ENCODE results near the gene TBC1D2.

Gene TBC1D2

DNA sequence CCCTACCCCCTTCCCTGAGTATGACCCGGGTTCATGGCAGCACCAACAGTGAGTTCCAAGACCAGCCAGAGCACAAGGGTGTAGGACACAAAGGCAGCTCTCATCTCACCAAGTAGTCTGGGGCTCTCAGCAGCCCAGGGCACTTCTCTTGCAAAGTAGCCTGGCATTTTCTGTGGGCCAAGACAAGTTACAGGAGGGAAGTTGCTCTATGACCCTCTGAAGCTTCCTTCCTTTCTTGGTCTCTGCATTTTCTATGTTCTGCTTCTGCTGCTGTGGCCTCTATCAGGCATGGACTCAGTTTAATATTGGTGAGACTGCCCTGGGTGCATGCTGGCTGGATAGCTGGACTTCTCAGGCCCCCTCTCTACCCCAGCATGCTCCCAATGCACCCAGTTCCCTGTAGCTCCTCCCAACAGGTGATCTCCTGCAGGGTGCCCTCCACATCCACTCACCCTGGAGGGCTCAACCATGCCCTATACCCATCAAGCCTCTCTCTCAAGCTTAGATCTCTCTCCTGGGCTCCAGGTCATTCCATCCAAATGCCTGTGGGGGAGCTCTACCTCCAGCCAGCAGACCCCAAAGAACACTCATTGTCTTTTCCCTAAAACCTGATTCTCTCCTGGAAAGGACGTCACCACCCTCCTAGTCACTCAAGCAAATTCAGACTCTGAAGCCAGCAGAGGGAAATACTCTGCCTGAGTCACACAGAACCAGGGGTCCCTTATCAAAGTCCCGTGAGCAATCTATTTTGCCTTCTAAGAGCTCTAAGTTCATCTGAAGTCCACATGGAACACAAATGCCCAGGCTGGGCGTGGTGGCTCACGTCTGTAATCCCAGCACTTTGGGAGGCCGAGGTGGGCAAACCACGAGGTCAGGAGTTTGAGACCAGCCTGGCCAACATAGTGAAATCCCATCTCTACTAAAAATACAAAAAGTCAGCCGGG lies 13.8 kb downstream of the TBC1D2 start:
- DNase-seq (ENCODE audit: low read depth): no peak

DNA sequence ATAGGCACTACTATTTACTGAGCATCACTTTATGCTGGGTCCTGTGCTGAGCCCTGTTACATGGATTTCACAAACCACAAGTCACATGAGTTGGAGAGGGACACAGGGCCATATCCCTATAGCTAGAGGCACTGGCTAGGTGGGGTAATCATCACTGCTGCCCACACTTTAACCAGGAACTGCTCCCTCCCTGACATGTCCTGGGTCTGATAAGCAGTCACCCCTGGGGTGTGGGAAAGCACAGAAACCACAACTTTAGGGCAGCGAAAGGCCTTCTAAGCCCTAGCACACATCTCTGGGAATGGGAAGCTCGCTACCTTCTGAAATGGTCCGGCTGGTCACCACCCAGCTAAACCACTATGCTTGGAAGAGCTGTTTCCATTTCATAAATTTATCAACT lies 15.0 kb downstream of the TBC1D2 start:
- no peak for DNase-seq (ENCODE audit: low read depth)

DNA sequence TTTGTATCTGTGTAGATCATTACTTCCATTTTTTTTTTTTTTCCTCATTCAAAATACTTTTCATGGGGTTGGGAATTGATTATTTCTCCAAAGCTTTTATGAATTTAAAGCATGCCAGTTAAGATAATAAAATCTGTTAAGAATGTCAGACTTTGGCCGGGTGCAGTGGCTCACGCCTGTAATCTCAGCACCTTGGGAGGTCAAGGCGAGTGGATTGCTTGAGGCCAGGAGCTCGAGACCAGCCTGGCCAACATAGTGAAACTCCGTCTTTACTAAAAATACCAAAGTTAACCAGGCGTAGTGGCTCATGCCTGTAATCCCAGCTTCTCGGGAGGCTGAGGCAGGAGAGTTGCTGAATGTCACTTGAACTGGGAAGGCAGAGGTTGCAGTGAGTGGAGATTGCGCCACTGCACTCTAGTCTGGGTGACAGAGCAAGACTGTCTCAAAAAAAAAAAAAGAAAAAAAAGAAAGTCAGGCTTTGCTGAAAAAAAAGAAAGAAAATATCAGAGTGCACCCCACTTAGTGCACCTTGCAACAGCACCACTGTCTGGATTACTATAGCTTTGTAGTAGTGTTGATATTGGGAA lies 18.5 kb downstream of the TBC1D2 start:
- DNase-seq (ENCODE audit: low read depth): no peak

DNA sequence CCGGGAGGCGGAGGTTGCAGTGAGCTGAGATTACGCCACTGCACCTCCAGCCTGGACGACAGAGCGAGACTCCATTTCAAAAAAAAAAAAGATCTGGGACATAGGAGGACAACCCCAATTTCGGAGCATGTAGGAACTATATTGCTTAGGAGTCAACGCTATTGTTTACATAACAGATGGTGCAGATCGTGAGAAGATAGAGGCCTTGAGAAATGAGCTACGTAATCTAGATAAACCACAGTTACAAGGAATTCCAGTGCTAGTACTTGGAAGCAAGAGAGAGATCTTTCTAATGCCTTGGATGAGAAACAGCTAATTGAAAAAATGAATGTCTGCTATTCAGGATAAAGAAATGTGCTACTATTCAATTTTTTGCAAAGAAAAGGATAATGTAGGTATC lies 20.3 kb downstream of the TBC1D2 start:
- no peak for DNase-seq (ENCODE audit: low read depth)

DNA sequence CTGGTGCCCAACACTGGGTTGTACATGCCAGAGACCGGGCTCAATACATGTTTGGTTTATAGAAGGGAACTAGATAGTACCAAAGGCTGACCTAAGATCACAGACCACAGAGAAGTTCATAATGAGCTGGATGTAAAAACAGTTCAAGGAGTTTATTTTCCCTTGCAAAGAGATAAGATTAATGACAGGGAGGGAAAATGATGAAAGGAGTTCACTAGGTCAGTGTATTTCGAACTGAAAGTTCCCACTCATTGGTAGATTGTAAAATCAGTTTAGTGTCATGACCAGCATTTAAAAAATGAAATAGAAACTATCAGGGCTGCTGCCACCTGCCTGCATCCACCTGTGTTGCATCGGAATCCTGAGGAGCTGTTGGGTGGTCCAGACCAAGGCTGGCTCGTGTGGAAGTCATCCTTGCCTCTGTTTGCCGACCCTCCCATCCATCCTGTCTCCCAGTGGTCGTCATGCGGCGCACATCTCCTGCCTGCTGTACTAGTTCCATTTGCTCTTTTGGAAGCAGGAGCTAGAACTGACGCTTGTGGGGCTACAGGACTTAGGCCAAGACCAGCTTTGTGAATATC lies 21.1 kb downstream of the TBC1D2 start:
- DNase-seq (ENCODE audit: low read depth): no peak

DNA sequence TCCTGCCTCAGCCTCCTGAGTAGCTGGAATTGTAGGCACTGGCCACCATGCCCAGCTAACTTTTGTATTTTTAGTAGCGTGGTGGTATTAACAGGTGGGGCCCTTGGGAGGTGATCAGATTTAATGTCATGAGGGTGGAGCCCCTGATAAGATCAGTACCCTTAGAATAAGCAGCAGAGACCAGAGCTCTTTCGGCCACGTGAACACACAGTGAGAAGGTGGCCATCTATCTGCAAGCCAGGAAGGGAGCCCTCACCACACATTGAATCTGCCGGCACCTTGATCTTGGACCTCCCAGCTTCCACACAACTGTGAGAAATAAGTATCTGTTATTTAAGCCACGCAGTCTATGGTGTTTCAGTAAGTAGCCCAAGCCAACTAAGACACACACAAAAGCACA lies 22.5 kb downstream of the TBC1D2 start:
- DNase-seq (ENCODE audit: low read depth): no peak

DNA sequence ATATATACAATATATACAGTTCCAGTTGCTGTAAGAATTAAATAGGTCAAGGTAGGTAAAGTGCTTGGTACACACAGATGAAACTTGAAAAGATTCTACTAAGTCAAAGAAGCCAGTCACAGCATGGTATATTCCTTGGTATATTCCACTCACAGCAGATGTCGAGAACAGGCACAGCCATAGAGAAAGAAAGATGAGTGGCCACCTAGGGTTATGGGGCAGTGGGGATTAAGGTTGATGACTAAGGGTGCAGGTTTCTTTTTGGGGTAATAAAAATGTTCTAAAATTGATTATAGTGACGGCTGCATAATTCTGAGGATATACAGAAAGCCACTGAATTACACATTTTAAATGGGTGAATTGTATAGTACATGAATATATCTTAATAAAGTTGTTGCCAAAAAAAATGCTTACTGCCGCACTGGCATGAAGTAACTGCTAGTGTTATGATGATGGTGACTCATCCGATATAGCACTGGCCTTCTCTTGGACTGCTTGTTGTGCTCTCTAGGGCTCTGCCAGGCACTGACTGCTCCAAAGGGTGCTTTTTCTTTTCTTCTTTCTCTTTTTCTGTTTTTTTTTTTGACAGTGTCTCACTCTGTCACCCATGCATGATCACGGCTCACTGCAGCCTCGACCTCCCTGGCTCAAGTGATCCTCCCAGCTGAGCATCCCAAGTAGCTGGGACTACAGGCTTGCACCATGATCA lies 23.5 kb downstream of the TBC1D2 start:
- DNase-seq (ENCODE audit: low read depth): no peak

DNA sequence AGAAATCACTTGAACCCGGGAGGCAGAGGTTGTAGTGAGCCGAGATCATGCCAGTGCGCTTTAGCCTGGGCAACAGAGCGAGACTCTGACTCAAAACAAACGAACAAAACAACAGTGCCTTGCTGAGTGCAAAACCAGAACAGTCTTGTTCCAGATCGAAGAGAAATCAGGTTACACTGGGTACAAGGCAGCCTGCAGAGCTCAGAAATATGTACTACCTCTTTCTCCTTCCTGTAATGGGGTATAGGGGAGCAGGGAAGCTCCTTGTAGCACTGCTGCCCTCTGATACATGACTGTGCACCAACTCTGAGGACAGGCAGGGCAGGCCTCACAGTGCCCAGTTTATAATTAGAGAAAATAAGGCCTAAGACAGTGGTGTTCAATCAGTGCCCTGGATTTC lies 24.7 kb downstream of the TBC1D2 start:
- no peak for DNase-seq (ENCODE audit: low read depth)

DNA sequence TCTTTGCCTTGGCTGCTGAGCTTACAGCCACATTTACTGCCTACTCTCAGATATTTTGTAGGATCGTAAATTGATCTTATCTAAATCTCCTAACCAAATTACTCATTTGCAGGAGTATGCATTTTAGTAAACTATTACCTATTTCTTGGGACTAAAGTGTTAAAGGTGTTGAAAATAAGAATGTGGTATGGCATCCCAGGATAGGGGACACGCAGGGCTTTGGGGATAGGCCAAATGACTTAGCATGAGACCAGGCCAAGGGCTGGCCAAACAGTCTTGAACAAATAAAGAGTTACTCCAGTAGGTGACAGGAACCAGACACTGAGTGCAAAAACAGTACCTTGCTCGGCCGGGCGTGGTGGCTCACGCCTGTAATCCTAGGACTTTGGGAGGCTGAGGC lies 25.1 kb downstream of the TBC1D2 start:
- DNase-seq (ENCODE audit: low read depth): no peak

DNA sequence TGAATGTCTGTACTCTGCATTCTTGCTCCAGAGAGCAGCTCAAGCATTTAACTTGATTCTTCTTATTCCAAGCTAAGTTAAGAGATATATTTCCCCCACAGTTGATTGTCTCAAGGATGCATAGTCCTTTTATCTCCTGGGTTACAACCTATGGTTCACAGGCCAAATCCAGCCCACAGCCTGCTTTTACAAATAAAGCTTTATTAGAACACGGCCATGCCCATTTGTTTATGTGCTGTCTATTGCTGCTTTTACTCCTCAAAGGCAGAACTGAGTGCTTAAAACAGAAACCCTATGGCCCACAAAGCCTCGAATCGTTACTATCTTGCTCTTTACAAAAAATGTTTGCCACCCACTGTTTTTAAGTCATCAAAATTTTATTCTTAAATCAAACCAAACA lies 25.8 kb downstream of the TBC1D2 start:
- DNase-seq (ENCODE audit: low read depth): no peak

DNA sequence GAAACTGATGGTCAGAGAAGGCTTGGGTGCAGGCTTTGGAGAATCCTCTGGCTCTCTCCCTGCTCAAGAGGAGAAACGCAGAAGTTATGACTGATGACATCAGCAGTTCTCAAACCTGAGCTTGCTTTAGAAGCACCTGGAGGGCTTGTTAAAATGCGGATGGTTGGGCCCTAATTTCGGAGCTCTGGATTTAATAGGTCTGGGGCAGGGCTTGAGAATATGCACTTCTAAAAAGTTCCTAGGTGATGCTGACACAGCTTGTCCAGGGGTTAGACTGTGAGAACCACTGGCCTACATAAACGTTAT lies 26.4 kb downstream of the TBC1D2 start:
- no peak for DNase-seq (ENCODE audit: low read depth)

DNA sequence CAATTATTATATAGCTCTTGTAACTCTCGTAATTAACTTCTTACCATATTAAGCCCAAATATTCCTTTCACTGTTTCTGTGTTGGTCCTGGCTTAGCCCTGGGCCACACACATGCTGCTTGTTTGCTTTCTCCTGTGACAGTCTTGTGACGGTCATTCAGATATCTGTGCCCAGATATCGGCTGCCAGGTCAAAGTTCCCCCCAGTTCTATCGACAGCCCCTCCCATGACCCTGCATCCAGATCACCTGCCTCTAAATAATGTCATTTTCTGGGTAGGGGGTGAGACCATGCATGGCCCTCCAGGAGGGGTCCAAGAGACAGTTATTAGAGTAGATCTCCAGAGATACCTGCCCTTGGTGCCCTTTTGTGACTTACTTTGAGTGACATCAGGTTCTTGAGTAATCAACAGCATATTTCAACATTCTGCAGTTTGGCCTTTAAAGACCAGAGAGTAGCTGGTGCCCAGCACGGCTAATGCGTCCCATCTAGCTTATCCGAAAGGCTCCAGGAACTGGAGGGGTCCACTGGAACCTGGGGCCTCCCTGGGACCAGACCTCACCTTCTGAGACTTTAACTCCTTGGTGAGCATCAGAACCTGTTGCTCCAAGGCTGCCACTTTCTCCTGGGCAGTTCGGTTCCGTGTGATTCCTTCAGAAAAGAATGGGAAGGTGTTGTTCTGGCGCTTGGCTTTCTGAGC lies 26.9 kb downstream of the TBC1D2 start:
- no peak for DNase-seq (ENCODE audit: low read depth)

DNA sequence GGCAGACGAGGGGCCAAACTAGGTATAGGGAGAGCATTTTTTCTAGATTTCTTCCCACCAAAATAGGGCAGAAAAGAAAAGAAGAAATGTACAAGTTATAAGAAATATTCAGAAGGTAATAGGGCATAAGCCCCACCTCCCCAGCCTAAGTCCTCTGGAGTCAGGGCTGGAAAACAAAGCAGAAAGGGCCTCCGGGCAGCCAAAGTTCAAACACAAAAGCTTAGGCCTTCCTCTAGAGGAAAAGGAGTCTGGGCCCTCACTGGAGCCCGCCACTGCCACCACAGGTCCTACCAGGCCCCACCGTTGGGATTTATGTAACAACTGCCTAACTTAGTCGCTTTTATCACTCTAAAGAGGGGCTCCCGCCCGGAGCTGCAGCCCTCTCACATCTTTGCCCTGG lies 27.6 kb downstream of the TBC1D2 start:
- no peak for DNase-seq (ENCODE audit: low read depth)

DNA sequence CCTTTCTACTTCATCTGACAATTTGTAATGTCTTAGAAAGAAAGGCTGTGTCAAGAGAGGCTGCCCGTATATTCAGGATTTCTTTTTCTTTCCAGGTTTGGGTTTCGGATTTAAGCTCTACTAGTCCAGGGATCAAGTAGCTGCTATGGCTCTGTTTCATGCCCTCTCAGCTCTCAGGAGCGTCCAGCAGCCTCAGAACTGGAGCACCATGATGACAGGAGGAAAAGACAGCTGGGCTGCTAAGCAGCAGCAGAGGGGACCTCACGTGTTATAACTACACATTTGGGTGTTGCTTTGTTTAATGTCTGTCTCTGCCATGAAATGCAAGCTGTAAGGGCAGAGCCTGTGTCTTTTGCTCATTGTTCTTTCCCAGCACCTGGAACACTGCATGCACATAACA lies 28.5 kb downstream of the TBC1D2 start:
- no peak for DNase-seq (ENCODE audit: low read depth)

DNA sequence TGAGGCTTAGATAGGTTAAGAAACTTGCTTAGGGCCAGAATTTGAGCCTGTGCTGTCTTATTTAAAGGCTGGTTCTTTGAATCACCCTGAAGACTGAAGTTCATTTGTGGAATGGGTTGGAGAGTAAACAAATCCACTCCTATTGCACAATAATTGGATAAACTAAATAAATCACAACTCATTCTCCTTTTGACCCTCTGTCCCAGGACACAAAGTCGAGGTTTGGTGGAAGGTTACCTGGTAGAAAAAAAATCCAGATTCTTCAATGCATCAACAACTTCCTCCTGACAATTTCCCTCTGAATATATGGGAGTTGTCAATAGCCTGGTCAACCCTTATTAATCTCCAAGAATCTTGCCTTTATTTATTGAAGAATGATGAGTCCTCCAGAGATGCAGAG lies 28.9 kb downstream of the TBC1D2 start:
- no peak for DNase-seq (ENCODE audit: low read depth)

DNA sequence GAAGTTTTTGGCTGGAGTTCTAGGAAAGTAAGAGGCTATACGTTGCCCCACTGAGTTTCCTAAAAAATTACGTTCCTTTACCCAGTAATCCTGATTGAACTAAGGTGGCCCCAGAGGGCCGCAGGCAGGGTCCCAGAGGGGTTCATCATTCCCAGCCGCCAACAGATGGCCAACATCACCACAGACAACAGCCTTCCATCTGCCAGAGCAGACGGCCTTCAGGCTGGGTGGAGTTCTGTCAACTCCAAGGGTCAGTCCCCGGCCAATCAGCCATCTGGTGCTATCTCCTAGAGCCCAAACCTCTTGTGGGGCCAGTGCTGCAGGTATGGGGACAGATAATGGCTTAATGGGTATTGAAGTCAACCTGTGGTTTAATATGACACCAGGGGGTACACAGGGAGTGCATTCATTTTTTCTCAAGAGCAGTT lies 30.4 kb downstream of the TBC1D2 start:
- DNase-seq (ENCODE audit: low read depth): no peak

DNA sequence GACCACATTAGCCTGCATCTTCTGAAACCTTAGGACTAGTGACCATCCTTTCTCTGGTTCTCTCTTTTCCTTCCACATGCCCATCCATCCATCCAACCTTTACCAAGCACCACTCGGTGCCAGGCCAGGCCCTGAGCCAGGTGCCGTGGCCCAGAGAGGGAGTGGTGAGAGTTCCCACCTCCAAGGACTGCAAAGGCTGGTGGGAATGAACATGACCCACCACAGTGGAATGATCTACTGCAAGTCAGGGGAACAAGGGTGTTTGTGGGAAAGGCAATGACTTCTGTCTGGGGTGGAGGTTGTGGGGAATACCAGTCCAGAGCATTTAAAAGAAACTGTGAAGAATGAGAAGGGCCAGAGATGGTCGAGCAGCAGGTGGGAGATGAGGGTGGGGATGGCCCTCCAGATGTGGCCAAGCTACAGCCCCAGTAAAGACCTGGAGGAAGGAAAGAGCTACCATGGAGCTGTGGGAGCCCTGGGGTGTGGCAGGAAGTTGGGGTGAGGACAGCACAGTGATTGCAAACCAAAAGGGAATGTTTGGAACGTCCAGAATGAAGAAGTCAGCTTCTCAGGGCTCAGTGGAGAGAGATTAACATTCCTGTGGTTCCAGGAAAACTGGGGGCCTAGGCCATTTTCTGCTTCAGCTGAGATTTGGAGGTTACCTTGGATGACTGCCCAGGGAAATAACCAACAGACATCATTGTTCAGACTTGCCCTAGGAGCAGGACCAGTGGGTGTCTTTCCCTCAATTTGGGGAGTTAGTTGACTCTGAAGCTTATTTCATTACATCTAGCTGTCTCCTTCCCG lies 32.4 kb downstream of the TBC1D2 start:
- DNase-seq (ENCODE audit: low read depth): peak; percentile 100

DNA sequence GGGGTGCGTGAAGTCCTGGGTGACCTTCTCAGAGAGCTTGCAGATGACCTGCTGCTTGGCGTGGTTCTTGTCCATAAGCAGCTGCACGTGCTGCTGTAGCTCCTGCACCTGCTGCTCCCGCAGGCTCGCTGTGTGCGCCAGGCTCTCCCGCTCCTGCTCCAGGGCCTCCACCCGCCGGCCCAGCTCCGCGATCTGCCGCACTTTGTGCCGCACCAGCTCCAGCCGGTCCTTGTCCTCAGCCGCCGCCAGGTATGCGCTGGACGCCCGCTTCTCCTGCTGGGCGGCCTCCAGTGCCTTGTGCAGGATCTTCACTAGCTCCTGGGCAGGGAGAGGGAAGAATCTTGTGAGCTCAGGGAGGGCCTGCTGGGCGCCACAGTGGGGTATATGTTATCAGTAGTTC lies 34.5 kb downstream of the TBC1D2 start:
- DNase-seq (ENCODE audit: low read depth): no peak

DNA sequence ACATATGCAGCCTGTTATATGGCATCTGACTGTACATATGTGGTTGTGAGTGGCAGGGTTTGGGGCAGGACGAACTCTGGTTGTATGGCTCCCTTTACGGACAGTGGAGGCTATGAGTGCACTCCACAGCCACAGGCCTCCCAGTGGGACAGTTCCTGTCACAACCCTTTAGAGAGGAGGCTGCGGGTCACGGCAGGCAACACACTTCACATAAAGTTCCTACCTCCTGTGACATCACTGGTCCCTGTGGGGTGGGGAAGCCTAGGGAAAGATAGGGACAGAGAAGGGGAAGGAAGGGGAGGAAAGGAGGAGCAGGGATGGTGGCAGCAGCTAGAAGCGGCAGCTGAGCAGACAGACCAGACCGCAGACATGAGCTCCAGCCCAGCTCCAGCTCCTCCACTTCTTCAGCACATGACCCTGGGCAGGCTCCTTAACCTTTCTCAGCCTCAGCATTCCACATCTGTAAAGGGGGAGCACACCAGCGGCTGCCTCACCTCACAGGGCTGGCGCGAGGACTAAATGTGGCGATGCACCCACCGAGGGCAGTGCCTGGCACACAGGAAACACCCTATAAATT lies 35.6 kb downstream of the TBC1D2 start:
- DNase-seq (ENCODE audit: low read depth): no peak

DNA sequence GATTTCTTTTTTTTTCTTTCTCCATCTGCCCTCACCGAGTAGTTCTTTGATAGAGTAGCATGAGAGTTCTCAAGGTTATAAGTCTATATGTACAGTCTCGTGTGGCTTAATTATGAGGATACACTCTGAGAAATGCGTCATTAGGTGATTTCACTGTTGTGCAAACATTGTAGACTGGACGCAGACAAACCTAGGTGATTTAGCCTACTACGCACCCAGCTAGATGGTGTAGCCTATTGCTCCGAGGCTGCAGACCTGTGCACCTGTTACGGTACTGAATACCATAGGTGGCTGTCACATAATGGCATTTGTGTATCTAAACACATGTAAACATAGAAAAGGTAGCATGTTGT lies 36.1 kb downstream of the TBC1D2 start:
- no peak for DNase-seq (ENCODE audit: low read depth)

All from GM04503 (cell line).